Tibial nerve (tissue), 4 donors: Measurements from ENCODE around the gene PERP. TPM values are rescaled to one million over a fixed set of nuclear protein-coding genes. Genes with fewer than 3 reads are reported as not detected.

Source experiments
- DNase-seq, 2 donors: peaks; one replicate each; pipeline ENCODE4 v3.0.0-alpha.2; 2019; ENCODE audit warnings: low spot score in 2 of 2
- H3K27ac ChIP-seq, 4 donors: fragments of 200-600 bp; sonication (generic) in 3 of 4; one replicate each; pipeline ENCODE4 v1.5.1; 2017 to 2019; ENCODE audit warnings: mild to moderate bottlenecking in 1 of 4
- H3K27me3 ChIP-seq, 2 donors: fragments of 200-600 bp; sonication (generic) in 1 of 2; one replicate each; pipeline versions ENCODE4 v1.5.1 to v1.6.0; 2017 to 2019
- H3K36me3 ChIP-seq, 3 donors: fragments of 200-600 bp; sonication (generic); one replicate each; pipeline ENCODE4 v1.5.1; 2018 to 2019
- H3K4me1 ChIP-seq, 4 donors: fragments of 200-600 bp; sonication (generic) in 3 of 4; one replicate each; pipeline ENCODE4 v1.5.1; 2017 to 2019
- H3K4me3 ChIP-seq, 4 donors: fragments of 200-600 bp; sonication (generic) in 3 of 4; one replicate each; pipeline ENCODE4 v1.5.1; 2017 to 2019; ENCODE audit warnings: mild to moderate bottlenecking in 1 of 4, moderate library complexity in 1 of 4
- H3K9me3 ChIP-seq, 4 donors: fragments of 200-600 bp; sonication (generic) in 3 of 4; one replicate each; pipeline ENCODE4 v1.5.1; 2017 to 2019
- EP300 ChIP-seq, 2 donors: sonication (generic); formaldehyde crosslinking; IDR thresholded peaks; one replicate each; pipeline ENCODE4 v1.6.1; 2017; ENCODE audit warnings: antibody characterized with exemption in 2 of 2, mild to moderate bottlenecking in 1 of 2
- POLR2A ChIP-seq, 2 donors: fragments of 450-650 bp; IDR thresholded peaks; one replicate each; pipeline ENCODE4 v1.6.1; 2017; ENCODE audit warnings: antibody characterized with exemption in 2 of 2, mild to moderate bottlenecking in 2 of 2, moderate library complexity in 2 of 2
- WGBS, 2 donors: methylation state at CpG; one replicate each; pipeline ENCODE4 v1.1.5; 2018; 5-methylcytosine and 5-hydroxymethylcytosine counted together
- total RNA-seq, 4 donors: library from RNA; depleted of rRNA; stranded (reverse); fragments of >200 nt; gene quantifications; one replicate each; pipeline ENCODE4 v1.1.0, GENCODE V29; 2016
- TF ChIP-seq, protein P1 (sequence below), 5 experiments: fragments of 200-600 bp in 3 of 5; fragments of 450-650 bp in 2 of 5; sonication (generic) in 3 of 5; IDR thresholded peaks; one replicate each; pipeline ENCODE4 v1.5.1; 2016 to 2019; ENCODE audit warnings: antibody characterized with exemption in 5 of 5, mild to moderate bottlenecking in 3 of 5, moderate library complexity in 2 of 5

PERP gene
- total RNA-seq, 4 donors from 2014 or later, result 15.3 to 29.1 (median 27.7) TPM

DNA sequence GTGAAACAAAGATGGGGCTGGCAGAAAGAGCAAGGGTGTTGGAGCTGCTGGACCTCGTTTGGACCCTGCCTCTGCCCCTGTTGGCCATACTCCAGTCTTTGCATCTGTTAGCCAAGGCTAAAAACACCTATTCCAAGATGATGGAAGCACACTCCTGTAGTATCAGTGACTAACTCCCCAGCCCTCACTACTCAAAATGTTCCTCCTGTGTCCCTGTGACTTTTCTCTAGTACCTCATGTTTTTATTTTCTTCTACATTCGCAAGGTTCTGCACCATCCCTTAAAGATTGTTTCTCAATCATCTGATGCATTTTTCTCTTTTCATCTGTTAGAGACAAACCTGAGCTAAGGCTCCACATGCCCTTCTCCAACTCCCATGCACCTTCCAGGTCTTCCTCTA, 8.9 kb downstream of the PERP start:
- no peak for DNase-seq
- H3K9me3 ChIP-seq, result no peaks in the 10 kb centered on the region
- peaks cover 0 to 14% (median 0%) of the 10 kb centered on the region in 3 donors for H3K36me3 ChIP-seq
- H3K4me3 ChIP-seq, result no peak overlapping the region
- H3K27me3 ChIP-seq, result no peaks in the 10 kb centered on the region
- H3K27ac ChIP-seq, result no peak overlapping the region
- TF ChIP-seq, protein P1, sequence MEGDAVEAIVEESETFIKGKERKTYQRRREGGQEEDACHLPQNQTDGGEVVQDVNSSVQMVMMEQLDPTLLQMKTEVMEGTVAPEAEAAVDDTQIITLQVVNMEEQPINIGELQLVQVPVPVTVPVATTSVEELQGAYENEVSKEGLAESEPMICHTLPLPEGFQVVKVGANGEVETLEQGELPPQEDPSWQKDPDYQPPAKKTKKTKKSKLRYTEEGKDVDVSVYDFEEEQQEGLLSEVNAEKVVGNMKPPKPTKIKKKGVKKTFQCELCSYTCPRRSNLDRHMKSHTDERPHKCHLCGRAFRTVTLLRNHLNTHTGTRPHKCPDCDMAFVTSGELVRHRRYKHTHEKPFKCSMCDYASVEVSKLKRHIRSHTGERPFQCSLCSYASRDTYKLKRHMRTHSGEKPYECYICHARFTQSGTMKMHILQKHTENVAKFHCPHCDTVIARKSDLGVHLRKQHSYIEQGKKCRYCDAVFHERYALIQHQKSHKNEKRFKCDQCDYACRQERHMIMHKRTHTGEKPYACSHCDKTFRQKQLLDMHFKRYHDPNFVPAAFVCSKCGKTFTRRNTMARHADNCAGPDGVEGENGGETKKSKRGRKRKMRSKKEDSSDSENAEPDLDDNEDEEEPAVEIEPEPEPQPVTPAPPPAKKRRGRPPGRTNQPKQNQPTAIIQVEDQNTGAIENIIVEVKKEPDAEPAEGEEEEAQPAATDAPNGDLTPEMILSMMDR (IDR thresholded peaks at IDR 0.05), result no peak
- TF ChIP-seq POLR2A (IDR thresholded peaks at IDR 0.05), result no peak
- no peak for TF ChIP-seq EP300 (IDR thresholded peaks at IDR 0.05)
- WGBS, 2 donors, result 79 to 89% methylated on average over 2 of the region's 2 CpGs
- no peaks in the 10 kb centered on the region for H3K4me1 ChIP-seq

DNA sequence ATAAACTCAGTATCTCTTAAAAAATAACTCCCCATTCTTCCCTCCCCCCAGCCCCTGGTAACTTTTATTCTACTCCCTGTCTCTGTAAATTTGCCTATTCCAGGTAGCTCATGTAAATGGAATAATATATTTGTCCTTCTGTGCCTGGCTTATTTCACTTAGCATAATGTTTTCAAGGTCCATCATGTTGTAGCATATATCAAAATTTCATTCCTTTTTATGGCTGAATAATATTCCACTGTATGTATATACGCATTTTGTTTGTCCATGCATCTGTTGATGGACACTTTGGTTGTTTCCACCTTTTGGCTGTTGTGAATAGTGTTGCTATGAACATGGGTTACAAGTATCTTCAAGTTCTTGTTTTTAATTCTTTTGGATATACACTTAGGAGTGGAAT, 13.0 kb downstream of the PERP start:
- DNase-seq, result no peak
- WGBS, 2 donors, result 97 to 98% methylated on average over 1 of the region's 1 CpG

DNA sequence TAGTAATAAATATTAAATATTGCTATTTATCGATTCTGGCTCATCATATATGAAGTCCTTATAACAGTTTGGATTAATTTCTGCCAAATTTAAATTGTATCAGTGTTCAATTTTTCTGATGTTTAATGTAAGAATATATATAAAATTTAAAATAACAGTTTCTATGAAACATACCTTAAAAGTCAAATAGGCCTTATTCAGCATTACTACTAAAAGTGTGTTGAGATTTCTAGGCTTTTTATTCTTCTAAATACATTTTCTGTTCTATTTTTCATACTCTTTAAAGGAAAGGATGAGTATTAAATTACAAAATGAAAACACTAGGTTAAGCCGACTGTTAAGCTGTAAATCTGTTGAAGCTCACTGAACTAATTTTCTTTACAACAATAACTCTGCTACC, 13.6 kb downstream of the PERP start:
- Histone ChIP-seq H3K36me3 (peaks cover 0 to 14% (median 0%) of the 10 kb centered on the region in 3 donors), H3K4me3 (no peak overlapping the region), H3K9me3 (no peaks in the 10 kb centered on the region), H3K27ac (no peak overlapping the region), H3K4me1 (peaks cover 0 to 4% (median 0%) of the 10 kb centered on the region in 4 donors), H3K27me3 (no peaks in the 10 kb centered on the region)
- 91 to 97% methylated on average over 2 of the region's 2 CpGs for WGBS, 2 donors
- no peak for DNase-seq
- TF ChIP-seq EP300 (IDR thresholded peaks at IDR 0.05) (no peak), POLR2A (IDR thresholded peaks at IDR 0.05) (no peak)
- TF ChIP-seq, protein P1 (IDR thresholded peaks at IDR 0.05), result no peak

More for the DNA sequence above, 13.0 kb downstream of the PERP start:
- H3K27me3 ChIP-seq, result no peaks in the 10 kb centered on the region
- no peaks in the 10 kb centered on the region for H3K9me3 ChIP-seq
- no peak overlapping the region for H3K4me3 ChIP-seq
- H3K27ac ChIP-seq, result no peak overlapping the region
- TF ChIP-seq, protein P1 (IDR thresholded peaks at IDR 0.05), result no peak
- TF ChIP-seq POLR2A (IDR thresholded peaks at IDR 0.05) (no peak), EP300 (IDR thresholded peaks at IDR 0.05) (no peak)
- H3K4me1 ChIP-seq, result no peaks in the 10 kb centered on the region
- H3K36me3 ChIP-seq, result peaks cover 0 to 14% (median 0%) of the 10 kb centered on the region in 3 donors

DNA sequence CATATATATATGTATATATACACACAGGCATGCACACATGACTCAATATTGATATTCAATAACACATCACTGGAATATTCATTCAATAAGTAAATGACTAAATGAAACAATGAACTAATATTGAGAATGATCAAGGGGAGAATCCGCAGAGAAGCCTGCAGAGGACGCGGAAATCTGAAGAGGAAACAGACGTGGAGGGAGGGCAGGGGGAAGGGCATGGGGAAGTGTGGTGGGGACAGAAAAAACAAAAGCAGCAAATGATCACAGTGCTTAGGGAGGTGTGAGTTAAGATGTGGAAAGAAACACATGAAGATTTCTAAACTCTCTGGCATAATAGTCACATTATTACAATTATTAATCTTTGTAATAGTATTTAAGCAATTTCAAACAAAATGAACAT, 14.5 kb downstream of the PERP start:
- 48 to 79% methylated on average over 4 of the region's 4 CpGs for WGBS, 2 donors
- no peak for DNase-seq
- TF ChIP-seq, protein P1 (IDR thresholded peaks at IDR 0.05), result no peak
- TF ChIP-seq EP300 (IDR thresholded peaks at IDR 0.05), result no peak
- no peak for TF ChIP-seq POLR2A (IDR thresholded peaks at IDR 0.05)
- H3K27ac ChIP-seq, result no peak overlapping the region
- H3K36me3 ChIP-seq, result peaks cover 0 to 14% (median 0%) of the 10 kb centered on the region in 3 donors
- peaks cover 0 to 7% (median 0%) of the 10 kb centered on the region in 4 donors for H3K4me1 ChIP-seq
- H3K27me3 ChIP-seq, result no peaks in the 10 kb centered on the region
- H3K4me3 ChIP-seq, result no peak overlapping the region
- no peaks in the 10 kb centered on the region for H3K9me3 ChIP-seq

DNA sequence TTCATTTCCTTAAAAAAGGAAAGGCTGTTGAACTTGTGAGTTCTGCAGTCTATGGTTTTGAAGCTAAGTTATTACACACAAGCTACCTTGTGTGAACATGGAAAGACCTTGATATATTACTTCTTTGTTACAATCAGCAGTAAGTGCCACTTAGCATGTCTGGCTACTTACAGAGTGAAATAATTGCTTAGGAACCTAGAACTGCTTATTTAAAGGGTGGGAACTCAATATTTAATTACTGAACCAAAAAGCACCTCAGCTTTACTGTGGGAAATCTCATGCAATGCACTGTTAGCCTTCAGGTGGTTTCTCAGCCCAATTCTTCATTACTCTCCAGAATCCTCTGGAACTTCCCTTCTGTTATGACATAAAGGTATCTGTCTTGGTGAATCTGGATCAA, 17.9 kb downstream of the PERP start:
- no peak for DNase-seq
- H3K27me3 ChIP-seq, result no peaks in the 10 kb centered on the region
- no peak overlapping the region for H3K27ac ChIP-seq
- peaks cover 0 to 7% (median 0%) of the 10 kb centered on the region in 4 donors for H3K4me1 ChIP-seq
- no peak overlapping the region for H3K4me3 ChIP-seq
- no peak for TF ChIP-seq POLR2A (IDR thresholded peaks at IDR 0.05)
- TF ChIP-seq, protein P1 (IDR thresholded peaks at IDR 0.05), result no peak
- TF ChIP-seq EP300 (IDR thresholded peaks at IDR 0.05), result no peak
- no peaks in the 10 kb centered on the region for H3K9me3 ChIP-seq
- no peaks in the 10 kb centered on the region for H3K36me3 ChIP-seq
